Gastrocnemius medialis (tissue), 4 donors: ENCODE results near the gene LILRA2. TPM values are rescaled to one million over a fixed set of nuclear protein-coding genes. Genes with fewer than 3 reads are reported as not detected.
"Not testable (repeated sequence)": the region's sequence is repeated elsewhere in the genome, so short reads cannot be mapped to it uniquely, and the experiment has no call there.

Experiments used
- ATAC-seq, 2 donors: fragments of 150-250 bp; one replicate each; pipeline ENCODE4 v1.9.1; 2016
- DNase-seq, 2 donors: peaks; one replicate each; pipeline ENCODE4 v3.0.0-alpha.2; 2019
- H3K27ac ChIP-seq, 4 donors: fragments of 200-600 bp; sonication (generic); 1 replicate in 1 of 4; 2 replicates in 3 of 4; pipeline ENCODE4 v1.5.1; 2016 to 2018; ENCODE audit warnings: mild to moderate bottlenecking in 2 of 4, moderate library complexity in 1 of 4
- H3K27me3 ChIP-seq, 3 donors: fragments of 200-600 bp; sonication (generic) in 2 of 3; 1 replicate in 1 of 3; 2 replicates in 2 of 3; pipeline versions ENCODE4 v1.5.1 to v1.6.0; 2016 to 2019; ENCODE audit warnings: mild to moderate bottlenecking in 1 of 3, moderate library complexity in 1 of 3
- H3K36me3 ChIP-seq, 2 donors: fragments of 200-600 bp; sonication (generic) in 1 of 2; one replicate each; pipeline ENCODE4 v1.5.1; 2017 to 2018
- H3K4me1 ChIP-seq, 2 donors: fragments of 200-600 bp; sonication (generic) in 1 of 2; one replicate each; pipeline ENCODE4 v1.5.1; 2016 to 2017; ENCODE audit warnings: mild to moderate bottlenecking in 2 of 2
- H3K4me3 ChIP-seq, 4 donors: fragments of 200-600 bp; sonication (generic) in 3 of 4; 1 replicate in 1 of 4; 2 replicates in 3 of 4; pipeline ENCODE4 v1.5.1; 2016 to 2019; ENCODE audit warnings: mild to moderate bottlenecking in 2 of 4
- H3K9me3 ChIP-seq, 3 donors: fragments of 200-600 bp; sonication (generic) in 2 of 3; 1 replicate in 1 of 3; 2 replicates in 2 of 3; pipeline ENCODE4 v1.5.1; 2016 to 2019
- POLR2A ChIP-seq, 2 donors: fragments of 450-650 bp; IDR thresholded peaks; one replicate each; pipeline ENCODE4 v1.6.1; 2017; ENCODE audit warnings: antibody characterized with exemption in 2 of 2, mild to moderate bottlenecking in 2 of 2, moderate library complexity in 2 of 2
- in situ Hi-C, 4 donors: fragments of 200-750 bp; cut with MboI; loops; one replicate each; pipeline versions ENCODE4 v1.15.0 to v1.8.0; 2017; ENCODE audit warnings: low sequenced_read_pairs in 4 of 4
- intact Hi-C: fragments of 100-400 bp; cut with DNase I; formaldehyde crosslinking; loops from one replicate; pipeline ENCODE4 v1.15.1; 2023; ENCODE audit warnings: low total_unique reads
- total RNA-seq, 4 donors: library from RNA; depleted of rRNA; stranded (reverse); fragments of >200 nt; gene quantifications; one replicate each; pipeline versions ENCODE4 v1.1.0 to v1.2.3, GENCODE V29; 2016
- TF ChIP-seq, protein P1 (sequence below), 5 experiments: fragments of 450-650 bp in 3 of 5; fragments of 200-600 bp in 2 of 5; sonication (generic) in 2 of 5; IDR thresholded peaks in 4 of 5; conservative IDR thresholded peaks in 1 of 5; 1 replicate in 4 of 5; 2 replicates in 1 of 5; pipeline ENCODE4 v1.5.1; 2016 to 2019; ENCODE audit warnings: antibody characterized with exemption in 5 of 5, mild to moderate bottlenecking in 3 of 5, moderate library complexity in 3 of 5

LILRA2 gene
- total RNA-seq, 4 donors from 2014 or later = 0.44 to 1.0 (median 0.91) TPM; not detected in 1

GRCh38 chr19:54574051-54574450 lies 461 bp downstream of the LILRA2 start:
- no peak for TF ChIP-seq POLR2A (IDR thresholded peaks at IDR 0.05)
- TF ChIP-seq, protein P1, sequence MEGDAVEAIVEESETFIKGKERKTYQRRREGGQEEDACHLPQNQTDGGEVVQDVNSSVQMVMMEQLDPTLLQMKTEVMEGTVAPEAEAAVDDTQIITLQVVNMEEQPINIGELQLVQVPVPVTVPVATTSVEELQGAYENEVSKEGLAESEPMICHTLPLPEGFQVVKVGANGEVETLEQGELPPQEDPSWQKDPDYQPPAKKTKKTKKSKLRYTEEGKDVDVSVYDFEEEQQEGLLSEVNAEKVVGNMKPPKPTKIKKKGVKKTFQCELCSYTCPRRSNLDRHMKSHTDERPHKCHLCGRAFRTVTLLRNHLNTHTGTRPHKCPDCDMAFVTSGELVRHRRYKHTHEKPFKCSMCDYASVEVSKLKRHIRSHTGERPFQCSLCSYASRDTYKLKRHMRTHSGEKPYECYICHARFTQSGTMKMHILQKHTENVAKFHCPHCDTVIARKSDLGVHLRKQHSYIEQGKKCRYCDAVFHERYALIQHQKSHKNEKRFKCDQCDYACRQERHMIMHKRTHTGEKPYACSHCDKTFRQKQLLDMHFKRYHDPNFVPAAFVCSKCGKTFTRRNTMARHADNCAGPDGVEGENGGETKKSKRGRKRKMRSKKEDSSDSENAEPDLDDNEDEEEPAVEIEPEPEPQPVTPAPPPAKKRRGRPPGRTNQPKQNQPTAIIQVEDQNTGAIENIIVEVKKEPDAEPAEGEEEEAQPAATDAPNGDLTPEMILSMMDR (IDR thresholded peaks at IDR 0.05 in 4 of 5, conservative IDR thresholded peaks at IDR 0.05 in 1 of 5) = no peak

GRCh38 chr19:54574527-54575056 lies 1.0 kb downstream of the LILRA2 start:
- no peak for TF ChIP-seq POLR2A (IDR thresholded peaks at IDR 0.05)
- TF ChIP-seq, protein P1 (IDR thresholded peaks at IDR 0.05 in 4 of 5, conservative IDR thresholded peaks at IDR 0.05 in 1 of 5) = no peak
- intact Hi-C loops = no loop called here
- in situ Hi-C loops = no loop called here
- no peak for ATAC-seq
- Histone ChIP-seq H3K27ac (no peak overlapping the region), H3K4me1 (no peaks in the 10 kb centered on the region), H3K36me3 (no peaks in the 10 kb centered on the region), H3K27me3 (no peaks in the 10 kb centered on the region), H3K9me3 (no peaks in the 10 kb centered on the region), H3K4me3 (no peak overlapping the region)
- no peak for DNase-seq

More at GRCh38 chr19:54574051-54574450, 461 bp downstream of the LILRA2 start:
- Histone ChIP-seq H3K4me1 (no peaks in the 10 kb centered on the region), H3K4me3 (no peak overlapping the region), H3K9me3 (no peaks in the 10 kb centered on the region), H3K36me3 (no peaks in the 10 kb centered on the region), H3K27ac (no peak overlapping the region), H3K27me3 (no peaks in the 10 kb centered on the region)
- no peak for DNase-seq
- no peak for ATAC-seq
- intact Hi-C loops (no loop called here), in situ Hi-C loops (no loop called here)

GRCh38 chr19:54575205-54575604 lies 1.6 kb downstream of the LILRA2 start:
- H3K4me3 ChIP-seq, H3K9me3 ChIP-seq, H3K27me3 ChIP-seq, H3K4me1 ChIP-seq, in situ Hi-C loops, H3K27ac ChIP-seq, DNase-seq, intact Hi-C loops, ATAC-seq, H3K36me3 ChIP-seq: not testable (repeated sequence)

- in situ Hi-C loops = no loop called here
- Histone ChIP-seq H3K36me3 (no peaks in the 10 kb centered on the region), H3K27me3 (no peaks in the 10 kb centered on the region), H3K9me3 (no peaks in the 10 kb centered on the region), H3K4me3 (no peak overlapping the region), H3K4me1 (no peaks in the 10 kb centered on the region), H3K27ac (no peak overlapping the region)
- ATAC-seq = no peak
- TF ChIP-seq, protein P1 (IDR thresholded peaks at IDR 0.05 in 4 of 5, conservative IDR thresholded peaks at IDR 0.05 in 1 of 5) = no peak
- no peak for TF ChIP-seq POLR2A (IDR thresholded peaks at IDR 0.05)
- DNase-seq = no peak
- intact Hi-C loops = no loop called here
Observed at GRCh38 chr19:54576411-54576976, 2.9 kb downstream of the LILRA2 start.

DNA sequence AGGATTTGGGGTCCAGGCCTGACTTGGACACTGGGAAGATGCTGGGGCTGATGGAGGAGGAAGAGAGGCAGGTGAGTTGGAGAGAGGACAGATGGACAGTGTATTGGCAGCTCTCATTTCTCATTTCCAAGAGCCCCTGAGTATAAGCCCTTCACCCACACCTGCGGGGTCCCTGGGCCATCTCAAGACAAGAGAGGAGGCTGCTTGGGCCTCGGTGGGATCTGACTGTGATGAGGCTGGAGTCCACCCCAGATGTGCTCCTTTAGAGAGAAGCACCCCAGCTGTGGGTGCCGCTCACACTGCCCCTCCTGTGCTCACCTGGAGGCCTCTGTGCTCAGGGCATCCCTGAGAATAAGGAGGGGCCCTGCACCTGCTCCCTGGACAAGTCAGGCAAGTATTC lies 3.7 kb downstream of the LILRA2 start:
- DNase-seq = no peak
- TF ChIP-seq, protein P1 (IDR thresholded peaks at IDR 0.05 in 4 of 5, conservative IDR thresholded peaks at IDR 0.05 in 1 of 5) = no peak
- TF ChIP-seq POLR2A (IDR thresholded peaks at IDR 0.05) = no peak
- Histone ChIP-seq H3K4me3 (no peak overlapping the region), H3K36me3 (no peaks in the 10 kb centered on the region), H3K9me3 (no peaks in the 10 kb centered on the region), H3K27ac (no peak overlapping the region), H3K4me1 (no peaks in the 10 kb centered on the region), H3K27me3 (no peaks in the 10 kb centered on the region)
- in situ Hi-C loops = no loop called here
- ATAC-seq = no peak
- intact Hi-C loops = no loop called here

- in situ Hi-C loops = not testable (repeated sequence)
Observed at GRCh38 chr19:54578268-54578667, 4.7 kb downstream of the LILRA2 start.

More at GRCh38 chr19:54578268-54578667, 4.7 kb downstream of the LILRA2 start:
- H3K4me1 ChIP-seq, H3K27ac ChIP-seq, H3K9me3 ChIP-seq, DNase-seq, H3K36me3 ChIP-seq, ATAC-seq, H3K27me3 ChIP-seq, H3K4me3 ChIP-seq, intact Hi-C loops: not testable (repeated sequence)
